ENCODE data around the gene CDC42EP4. TPM values are rescaled to one million over a fixed set of nuclear protein-coding genes. Genes with fewer than 3 reads are reported as not detected.
A peak's percentile ranks its signal among the peaks of the same experiment; 100 is the strongest.

Gene CDC42EP4
- total and polyA plus RNA-seq, 2 experiments from 2014 or later, result 4.4 to 19.9 TPM

DNA sequence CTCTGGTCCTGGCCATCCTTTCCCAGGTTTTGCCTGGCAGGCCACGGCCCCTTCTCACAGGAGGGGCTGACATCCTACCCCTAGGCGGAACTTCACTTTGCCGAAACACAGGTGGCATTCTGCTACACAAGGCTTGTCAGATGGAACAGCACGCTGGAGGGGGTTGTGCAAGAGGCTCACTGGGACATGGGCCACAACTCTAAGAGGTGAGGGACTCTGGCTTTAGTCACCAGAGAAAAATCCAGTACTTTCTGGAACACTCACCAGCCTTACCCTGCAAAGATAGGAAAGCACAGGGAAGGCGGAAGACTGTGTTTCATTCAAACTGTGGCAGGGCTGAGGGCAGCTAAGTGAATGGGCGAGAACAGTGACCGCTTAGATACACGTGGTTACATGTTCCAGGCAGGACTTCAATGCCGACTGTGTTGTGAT is 18.3 kb downstream of the CDC42EP4 start:
- Mint-ChIP-seq H3K27me3 (ENCODE audit: insufficient read depth, low read depth, poor library complexity) (peaks cover 13% of the 10 kb centered on the region), H3K4me3 (no peak overlapping the region), H3K9me3 (no peaks in the 10 kb centered on the region), H3K4me1 (peaks cover 16% of the 10 kb centered on the region), H3K27ac (peak overlapping the region; percentile 80; the same call in 1 of the 2 replicates), H3K36me3 (ENCODE audit: low read depth) (no peaks in the 10 kb centered on the region)
- no peak for DNase-seq (ENCODE audit: low spot score)
- Histone ChIP-seq H3K4me2 (no peak overlapping the region), H3K27me3 (ENCODE audit: insufficient read depth) (no peaks in the 10 kb centered on the region), H3K79me2 (replicated peaks; ENCODE audit: insufficient read depth) (peaks cover 17% of the 10 kb centered on the region), H3K27ac (ENCODE audit: low read depth) (0 out of 2 replicates have a peak overlapping the region, but pooled peaks have one; percentile 55), H3K4me3 (no peak overlapping the region), H3F3A (replicated peaks; ENCODE audit: low read depth) (no peaks in the 10 kb centered on the region), H3K9me2 (ENCODE audit: insufficient read depth) (no peaks in the 10 kb centered on the region), H4K20me1 (replicated peaks; ENCODE audit: insufficient read depth) (no peaks in the 10 kb centered on the region; the same call in 1 of the 2 replicates), H2AFZ (no peak overlapping the region), H3K36me3 (ENCODE audit: insufficient read depth) (no peaks in the 10 kb centered on the region), H3K4me1 (ENCODE audit: insufficient read depth) (no peaks in the 10 kb centered on the region)
- TF ChIP-seq, protein P1, sequence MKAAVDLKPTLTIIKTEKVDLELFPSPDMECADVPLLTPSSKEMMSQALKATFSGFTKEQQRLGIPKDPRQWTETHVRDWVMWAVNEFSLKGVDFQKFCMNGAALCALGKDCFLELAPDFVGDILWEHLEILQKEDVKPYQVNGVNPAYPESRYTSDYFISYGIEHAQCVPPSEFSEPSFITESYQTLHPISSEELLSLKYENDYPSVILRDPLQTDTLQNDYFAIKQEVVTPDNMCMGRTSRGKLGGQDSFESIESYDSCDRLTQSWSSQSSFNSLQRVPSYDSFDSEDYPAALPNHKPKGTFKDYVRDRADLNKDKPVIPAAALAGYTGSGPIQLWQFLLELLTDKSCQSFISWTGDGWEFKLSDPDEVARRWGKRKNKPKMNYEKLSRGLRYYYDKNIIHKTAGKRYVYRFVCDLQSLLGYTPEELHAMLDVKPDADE (IDR thresholded peaks at IDR 0.05), result no peak
- TF ChIP-seq STAT1 (IDR thresholded peaks at IDR 0.05; ENCODE audit: unreplicated experiment) (no peak), ZNF331 (CRISPR knock-in tag; IDR thresholded peaks at IDR 0.05; ENCODE audit: low read depth) (no peak)
- no peak for ATAC-seq

DNA sequence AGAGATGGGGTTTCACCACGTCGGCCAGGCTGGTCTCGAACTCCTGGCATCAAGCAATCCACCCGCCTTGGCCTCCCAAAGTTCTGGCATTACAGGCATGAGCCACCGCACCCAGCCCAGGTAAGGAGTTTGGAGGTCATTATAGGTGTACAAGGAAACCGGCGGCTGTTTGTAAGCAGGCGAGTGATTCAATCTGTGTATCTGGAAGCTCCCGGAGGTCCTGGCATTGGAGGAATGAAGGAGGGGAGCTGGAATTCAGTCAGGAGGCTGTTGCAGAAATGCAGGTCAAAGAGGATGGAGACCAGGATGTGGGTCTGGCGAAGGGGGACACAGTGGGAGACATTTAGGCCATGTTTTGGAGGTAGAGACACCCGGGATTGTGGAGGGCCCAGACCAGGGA is 18.8 kb downstream of the CDC42EP4 start:
- peaks cover 16% of the 10 kb centered on the region for H3K4me1 Mint-ChIP-seq
- Histone ChIP-seq H3K36me3 (ENCODE audit: insufficient read depth) (no peaks in the 10 kb centered on the region), H3K4me3 (no peak overlapping the region), H3K9me2 (ENCODE audit: insufficient read depth) (no peaks in the 10 kb centered on the region), H2AFZ (no peak overlapping the region), H3K27ac (ENCODE audit: low read depth) (0 out of 2 replicates have a peak overlapping the region, but pooled peaks have one; percentile 55), H3K4me1 (ENCODE audit: insufficient read depth) (no peaks in the 10 kb centered on the region), H3F3A (replicated peaks; ENCODE audit: low read depth) (no peaks in the 10 kb centered on the region), H3K27me3 (ENCODE audit: insufficient read depth) (no peaks in the 10 kb centered on the region), H4K20me1 (replicated peaks; ENCODE audit: insufficient read depth) (no peaks in the 10 kb centered on the region; the same call in 1 of the 2 replicates), H3K4me2 (no peak overlapping the region), H3K79me2 (replicated peaks; ENCODE audit: insufficient read depth) (peaks cover 12% of the 10 kb centered on the region)
- ATAC-seq (no peak), DNase-seq (ENCODE audit: low spot score) (no peak)
- H3K27me3 Mint-ChIP-seq (ENCODE audit: insufficient read depth, low read depth, poor library complexity), result peaks cover 11% of the 10 kb centered on the region
- H3K36me3 Mint-ChIP-seq (ENCODE audit: low read depth), result no peaks in the 10 kb centered on the region
- no peak overlapping the region for H3K27ac Mint-ChIP-seq
- no peak overlapping the region for H3K4me3 Mint-ChIP-seq
- no peaks in the 10 kb centered on the region for H3K9me3 Mint-ChIP-seq
- TF ChIP-seq ZNF331 (CRISPR knock-in tag; IDR thresholded peaks at IDR 0.05; ENCODE audit: low read depth), result no peak
- no peak for TF ChIP-seq ZNF114 (CRISPR knock-in tag; IDR thresholded peaks at IDR 0.05)
- TF ChIP-seq, protein P2, sequence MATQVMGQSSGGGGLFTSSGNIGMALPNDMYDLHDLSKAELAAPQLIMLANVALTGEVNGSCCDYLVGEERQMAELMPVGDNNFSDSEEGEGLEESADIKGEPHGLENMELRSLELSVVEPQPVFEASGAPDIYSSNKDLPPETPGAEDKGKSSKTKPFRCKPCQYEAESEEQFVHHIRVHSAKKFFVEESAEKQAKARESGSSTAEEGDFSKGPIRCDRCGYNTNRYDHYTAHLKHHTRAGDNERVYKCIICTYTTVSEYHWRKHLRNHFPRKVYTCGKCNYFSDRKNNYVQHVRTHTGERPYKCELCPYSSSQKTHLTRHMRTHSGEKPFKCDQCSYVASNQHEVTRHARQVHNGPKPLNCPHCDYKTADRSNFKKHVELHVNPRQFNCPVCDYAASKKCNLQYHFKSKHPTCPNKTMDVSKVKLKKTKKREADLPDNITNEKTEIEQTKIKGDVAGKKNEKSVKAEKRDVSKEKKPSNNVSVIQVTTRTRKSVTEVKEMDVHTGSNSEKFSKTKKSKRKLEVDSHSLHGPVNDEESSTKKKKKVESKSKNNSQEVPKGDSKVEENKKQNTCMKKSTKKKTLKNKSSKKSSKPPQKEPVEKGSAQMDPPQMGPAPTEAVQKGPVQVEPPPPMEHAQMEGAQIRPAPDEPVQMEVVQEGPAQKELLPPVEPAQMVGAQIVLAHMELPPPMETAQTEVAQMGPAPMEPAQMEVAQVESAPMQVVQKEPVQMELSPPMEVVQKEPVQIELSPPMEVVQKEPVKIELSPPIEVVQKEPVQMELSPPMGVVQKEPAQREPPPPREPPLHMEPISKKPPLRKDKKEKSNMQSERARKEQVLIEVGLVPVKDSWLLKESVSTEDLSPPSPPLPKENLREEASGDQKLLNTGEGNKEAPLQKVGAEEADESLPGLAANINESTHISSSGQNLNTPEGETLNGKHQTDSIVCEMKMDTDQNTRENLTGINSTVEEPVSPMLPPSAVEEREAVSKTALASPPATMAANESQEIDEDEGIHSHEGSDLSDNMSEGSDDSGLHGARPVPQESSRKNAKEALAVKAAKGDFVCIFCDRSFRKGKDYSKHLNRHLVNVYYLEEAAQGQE (IDR thresholded peaks at IDR 0.05; ENCODE audit: unreplicated experiment), result no peak
- no peak for TF ChIP-seq POLR2AphosphoS5 (IDR thresholded peaks at IDR 0.05; ENCODE audit: low read depth)
- TF ChIP-seq EZH2 (IDR thresholded peaks at IDR 0.05; ENCODE audit: low read depth, unreplicated experiment), result no peak
- no peak for TF ChIP-seq NANOG (IDR thresholded peaks at IDR 0.05; ENCODE audit: borderline replicate concordance)
- TF ChIP-seq, protein P3, sequence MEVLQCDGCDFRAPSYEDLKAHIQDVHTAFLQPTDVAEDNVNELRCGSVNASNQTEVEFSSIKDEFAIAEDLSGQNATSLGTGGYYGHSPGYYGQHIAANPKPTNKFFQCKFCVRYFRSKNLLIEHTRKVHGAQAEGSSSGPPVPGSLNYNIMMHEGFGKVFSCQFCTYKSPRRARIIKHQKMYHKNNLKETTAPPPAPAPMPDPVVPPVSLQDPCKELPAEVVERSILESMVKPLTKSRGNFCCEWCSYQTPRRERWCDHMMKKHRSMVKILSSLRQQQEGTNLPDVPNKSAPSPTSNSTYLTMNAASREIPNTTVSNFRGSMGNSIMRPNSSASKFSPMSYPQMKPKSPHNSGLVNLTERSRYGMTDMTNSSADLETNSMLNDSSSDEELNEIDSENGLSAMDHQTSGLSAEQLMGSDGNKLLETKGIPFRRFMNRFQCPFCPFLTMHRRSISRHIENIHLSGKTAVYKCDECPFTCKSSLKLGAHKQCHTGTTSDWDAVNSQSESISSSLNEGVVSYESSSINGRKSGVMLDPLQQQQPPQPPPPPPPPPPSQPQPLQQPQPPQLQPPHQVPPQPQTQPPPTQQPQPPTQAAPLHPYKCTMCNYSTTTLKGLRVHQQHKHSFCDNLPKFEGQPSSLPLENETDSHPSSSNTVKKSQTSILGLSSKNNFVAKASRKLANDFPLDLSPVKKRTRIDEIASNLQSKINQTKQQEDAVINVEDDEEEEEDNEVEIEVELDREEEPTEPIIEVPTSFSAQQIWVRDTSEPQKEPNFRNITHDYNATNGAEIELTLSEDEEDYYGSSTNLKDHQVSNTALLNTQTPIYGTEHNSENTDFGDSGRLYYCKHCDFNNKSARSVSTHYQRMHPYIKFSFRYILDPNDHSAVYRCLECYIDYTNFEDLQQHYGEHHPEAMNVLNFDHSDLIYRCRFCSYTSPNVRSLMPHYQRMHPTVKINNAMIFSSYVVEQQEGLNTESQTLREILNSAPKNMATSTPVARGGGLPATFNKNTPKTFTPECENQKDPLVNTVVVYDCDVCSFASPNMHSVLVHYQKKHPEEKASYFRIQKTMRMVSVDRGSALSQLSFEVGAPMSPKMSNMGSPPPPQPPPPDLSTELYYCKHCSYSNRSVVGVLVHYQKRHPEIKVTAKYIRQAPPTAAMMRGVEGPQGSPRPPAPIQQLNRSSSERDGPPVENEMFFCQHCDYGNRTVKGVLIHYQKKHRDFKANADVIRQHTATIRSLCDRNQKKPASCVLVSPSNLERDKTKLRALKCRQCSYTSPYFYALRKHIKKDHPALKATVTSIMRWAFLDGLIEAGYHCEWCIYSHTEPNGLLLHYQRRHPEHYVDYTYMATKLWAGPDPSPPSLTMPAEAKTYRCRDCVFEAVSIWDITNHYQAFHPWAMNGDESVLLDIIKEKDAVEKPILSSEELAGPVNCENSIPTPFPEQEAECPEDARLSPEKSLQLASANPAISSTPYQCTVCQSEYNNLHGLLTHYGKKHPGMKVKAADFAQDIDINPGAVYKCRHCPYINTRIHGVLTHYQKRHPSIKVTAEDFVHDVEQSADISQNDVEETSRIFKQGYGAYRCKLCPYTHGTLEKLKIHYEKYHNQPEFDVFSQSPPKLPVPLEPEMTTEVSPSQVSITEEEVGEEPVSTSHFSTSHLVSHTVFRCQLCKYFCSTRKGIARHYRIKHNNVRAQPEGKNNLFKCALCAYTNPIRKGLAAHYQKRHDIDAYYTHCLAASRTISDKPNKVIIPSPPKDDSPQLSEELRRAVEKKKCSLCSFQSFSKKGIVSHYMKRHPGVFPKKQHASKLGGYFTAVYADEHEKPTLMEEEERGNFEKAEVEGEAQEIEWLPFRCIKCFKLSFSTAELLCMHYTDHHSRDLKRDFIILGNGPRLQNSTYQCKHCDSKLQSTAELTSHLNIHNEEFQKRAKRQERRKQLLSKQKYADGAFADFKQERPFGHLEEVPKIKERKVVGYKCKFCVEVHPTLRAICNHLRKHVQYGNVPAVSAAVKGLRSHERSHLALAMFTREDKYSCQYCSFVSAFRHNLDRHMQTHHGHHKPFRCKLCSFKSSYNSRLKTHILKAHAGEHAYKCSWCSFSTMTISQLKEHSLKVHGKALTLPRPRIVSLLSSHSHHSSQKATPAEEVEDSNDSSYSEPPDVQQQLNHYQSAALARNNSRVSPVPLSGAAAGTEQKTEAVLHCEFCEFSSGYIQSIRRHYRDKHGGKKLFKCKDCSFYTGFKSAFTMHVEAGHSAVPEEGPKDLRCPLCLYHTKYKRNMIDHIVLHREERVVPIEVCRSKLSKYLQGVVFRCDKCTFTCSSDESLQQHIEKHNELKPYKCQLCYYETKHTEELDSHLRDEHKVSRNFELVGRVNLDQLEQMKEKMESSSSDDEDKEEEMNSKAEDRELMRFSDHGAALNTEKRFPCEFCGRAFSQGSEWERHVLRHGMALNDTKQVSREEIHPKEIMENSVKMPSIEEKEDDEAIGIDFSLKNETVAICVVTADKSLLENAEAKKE (CRISPR knock-in tag; IDR thresholded peaks at IDR 0.05), result no peak
- no peak for TF ChIP-seq STAT1 (IDR thresholded peaks at IDR 0.05; ENCODE audit: unreplicated experiment)
- TF ChIP-seq, protein P1 (IDR thresholded peaks at IDR 0.05), result no peak
